GM19397 (cell line): ENCODE results near the gene PLS1.

ENCODE experiments used
- ATAC-seq: cut with Tn5 transposase; IDR thresholded peaks from one replicate; pipeline ENCODE4 v1.9.1; 2021; ENCODE audit warnings: mild to moderate bottlenecking, moderate library complexity; ENCODE audit not compliant: unreplicated experiment

PLS1 gene

DNA sequence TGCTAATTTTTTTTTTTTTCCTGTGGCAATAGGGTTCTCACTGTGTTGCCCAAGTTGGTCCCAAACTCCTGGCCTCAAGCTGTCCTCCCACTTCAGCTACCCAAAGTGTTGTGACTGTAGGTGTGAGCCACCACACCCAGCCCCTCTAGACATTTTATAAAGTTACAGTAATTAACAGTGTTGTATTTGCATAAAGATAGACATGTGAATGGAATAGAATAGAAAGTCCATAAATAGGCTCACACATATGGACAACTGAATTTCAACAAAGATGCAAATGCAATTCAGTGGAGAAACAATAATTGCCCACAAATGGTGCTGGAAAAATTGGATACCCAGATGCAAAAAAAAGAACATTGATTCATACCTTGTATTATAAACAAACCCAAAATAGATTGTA is 39.9 kb downstream of the PLS1 start:
- no peak for ATAC-seq

DNA sequence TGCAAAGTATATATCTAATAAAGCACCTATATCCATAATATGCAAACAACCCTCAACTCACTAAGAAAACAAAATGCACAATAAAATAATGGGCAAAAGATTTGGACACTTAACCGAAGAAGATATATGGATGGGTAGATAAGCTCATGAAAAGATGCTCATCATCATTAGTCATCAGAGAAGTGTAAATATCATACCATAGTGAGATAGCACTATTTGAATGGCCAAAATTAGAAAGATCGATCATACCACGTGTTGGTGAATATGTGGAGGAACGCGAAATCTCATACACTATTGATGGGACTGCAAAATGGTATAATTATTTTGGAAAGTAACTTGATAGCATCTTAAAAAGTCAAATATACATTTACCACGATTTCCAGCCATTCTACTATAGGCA is 40.5 kb downstream of the PLS1 start:
- no peak for ATAC-seq

DNA sequence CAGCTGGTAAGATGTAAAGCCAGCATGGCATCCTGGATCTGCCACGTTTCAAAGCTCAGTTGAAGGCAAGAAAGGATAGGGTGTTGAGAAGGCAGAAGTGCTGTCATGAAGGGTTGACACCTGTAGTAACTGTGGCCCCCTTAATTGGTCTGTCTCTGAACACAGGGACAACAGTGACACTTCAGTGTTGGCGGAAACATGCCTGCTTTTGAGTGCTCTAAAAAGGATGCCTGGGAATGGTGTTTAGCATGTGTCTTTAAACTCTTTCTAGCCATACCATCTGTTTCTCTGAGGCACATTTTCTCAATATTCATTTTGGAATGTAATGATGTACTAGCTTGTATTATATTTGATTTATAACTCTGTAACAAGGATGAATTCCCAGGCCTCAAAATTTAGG is 42.1 kb downstream of the PLS1 start:
- no peak for ATAC-seq

DNA sequence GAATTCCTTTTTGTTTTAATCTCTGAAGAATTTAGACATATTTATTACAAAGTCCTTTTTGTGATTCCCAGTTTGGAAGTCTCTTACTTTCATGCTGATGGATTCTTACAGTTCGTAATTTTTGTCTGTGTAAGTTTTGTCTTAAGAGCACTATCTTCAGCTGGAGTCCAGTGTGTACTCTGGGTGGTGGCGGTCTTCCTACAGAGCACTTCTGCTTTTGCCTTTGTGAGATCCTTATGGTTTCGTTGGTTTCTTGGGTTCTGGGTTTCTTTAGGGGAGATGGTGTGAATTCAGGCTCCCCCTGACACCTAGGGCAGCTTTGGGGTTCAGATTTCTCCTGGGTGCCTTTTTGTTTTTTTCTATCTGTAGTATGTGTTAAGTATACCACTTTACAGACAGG is 45.3 kb downstream of the PLS1 start:
- no peak for ATAC-seq

DNA sequence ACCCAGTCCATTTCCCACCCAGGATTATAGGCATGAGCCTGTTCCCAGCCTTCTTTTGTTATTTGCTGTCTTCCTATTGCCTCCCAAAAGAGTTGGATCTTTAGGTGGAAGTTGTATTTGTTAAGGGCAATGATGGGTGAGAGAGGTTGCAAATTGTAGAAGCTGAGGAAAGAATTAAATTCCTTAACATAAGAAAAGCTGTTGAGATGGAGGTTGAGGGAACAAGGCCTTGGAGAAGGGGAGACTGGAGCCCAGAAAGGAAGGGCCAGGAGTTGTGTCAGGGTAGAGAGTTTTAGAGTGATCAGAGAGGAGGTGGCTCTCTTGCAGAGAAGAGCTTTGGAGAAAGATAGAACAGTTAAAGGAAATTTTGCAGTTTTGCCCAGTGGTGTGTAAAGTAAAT is 46.8 kb downstream of the PLS1 start:
- no peak for ATAC-seq

DNA sequence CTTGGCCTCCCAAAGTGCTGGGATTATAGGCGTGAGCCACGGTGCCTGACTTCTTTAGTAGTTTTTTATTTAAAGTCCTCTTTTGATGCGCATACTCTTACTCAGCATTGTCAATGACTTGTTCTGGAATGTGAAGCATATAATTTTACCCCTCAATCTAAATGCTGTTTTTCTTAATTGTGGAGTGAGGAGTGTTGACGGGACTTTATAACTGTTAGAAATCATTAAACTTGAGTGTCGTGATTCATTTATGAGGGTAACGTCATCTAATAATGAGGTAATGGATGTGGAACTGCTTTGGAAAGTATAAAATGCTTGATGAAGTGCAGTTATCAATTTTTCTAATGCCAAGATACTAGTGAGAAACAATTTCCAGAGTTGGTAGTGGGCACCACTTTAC is 48.3 kb downstream of the PLS1 start:
- ATAC-seq: no peak

DNA sequence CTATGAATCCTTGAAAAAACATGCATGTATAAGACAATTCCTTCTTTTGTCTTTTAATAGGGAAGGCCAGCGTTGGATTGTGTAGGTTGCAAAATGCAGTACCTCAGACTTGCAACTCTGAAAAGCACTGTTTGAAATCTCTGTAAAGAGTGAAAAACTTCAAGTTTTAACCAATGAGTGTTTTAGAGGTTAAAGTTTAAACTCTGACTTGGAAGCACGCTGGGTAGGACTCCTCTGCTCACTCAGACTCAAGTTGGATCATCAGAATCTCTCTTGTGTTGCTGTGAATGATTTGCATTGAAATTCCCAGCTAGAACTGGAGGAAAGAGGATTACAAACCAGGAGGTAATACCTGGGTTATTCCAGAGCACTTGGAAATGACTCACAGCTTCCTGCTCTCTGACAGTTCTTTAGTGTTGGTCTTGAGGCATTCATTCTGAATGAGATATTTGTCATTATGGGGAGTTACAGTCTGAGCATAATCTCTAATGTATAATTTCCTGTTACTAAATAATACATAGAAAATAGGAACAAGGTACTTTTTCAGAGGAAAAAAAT is 49.1 kb downstream of the PLS1 start:
- ATAC-seq: no peak

DNA sequence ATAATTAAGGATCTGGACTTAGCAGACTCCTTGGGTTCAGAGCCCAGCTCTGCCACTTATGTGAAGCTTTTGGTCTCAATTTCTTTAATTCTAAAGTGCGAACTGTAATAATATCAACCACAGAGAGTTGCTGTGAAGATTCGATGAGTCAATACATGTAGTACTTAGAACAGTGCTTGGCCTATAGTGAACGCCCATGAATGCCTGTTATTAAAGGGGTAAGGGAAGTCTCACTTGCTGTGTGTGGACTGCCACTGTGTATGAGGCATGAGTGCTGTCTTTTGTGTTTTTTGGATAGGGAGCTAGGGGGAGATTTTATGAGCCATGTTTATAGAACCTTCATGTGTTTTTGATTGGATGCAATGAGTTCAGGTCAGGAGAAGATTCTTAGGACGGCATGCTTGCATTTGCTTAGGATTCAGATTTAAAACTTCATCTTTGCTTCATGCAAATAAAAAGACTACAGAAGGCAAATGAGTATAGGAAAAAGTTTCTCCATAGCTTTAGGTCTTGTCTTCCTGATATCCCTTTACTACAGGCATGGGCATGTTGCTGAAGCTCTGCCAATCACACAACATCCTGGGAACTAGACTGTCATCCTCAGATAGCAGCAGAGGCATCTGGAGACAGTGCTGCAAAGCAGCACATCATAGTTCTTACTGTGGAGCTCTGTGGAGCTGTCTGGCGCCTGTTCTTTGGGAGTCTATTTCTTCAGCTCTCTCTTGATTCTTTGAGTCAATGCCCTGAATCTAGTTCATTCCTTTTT is 50.0 kb downstream of the PLS1 start:
- ATAC-seq: no peak

DNA sequence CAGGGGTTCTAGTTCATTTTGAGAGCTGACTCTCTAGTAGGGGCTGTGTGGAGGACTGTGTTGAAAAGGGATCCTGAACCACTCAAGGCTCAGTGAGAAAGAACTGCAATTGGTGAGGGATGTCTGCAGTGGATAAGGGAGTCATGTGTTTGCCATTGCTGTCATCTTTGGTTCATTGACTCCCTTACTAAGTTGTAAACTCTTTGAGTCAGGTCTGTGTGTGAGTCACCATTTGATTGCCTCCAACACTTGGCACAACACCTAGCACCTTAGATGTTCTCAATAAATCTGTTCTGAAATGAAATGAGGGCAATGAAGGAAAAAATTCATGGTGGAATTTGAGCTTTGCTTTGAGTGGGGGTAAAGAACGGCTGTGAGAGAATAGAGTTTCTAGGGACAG is 51.7 kb downstream of the PLS1 start:
- ATAC-seq: no peak

DNA sequence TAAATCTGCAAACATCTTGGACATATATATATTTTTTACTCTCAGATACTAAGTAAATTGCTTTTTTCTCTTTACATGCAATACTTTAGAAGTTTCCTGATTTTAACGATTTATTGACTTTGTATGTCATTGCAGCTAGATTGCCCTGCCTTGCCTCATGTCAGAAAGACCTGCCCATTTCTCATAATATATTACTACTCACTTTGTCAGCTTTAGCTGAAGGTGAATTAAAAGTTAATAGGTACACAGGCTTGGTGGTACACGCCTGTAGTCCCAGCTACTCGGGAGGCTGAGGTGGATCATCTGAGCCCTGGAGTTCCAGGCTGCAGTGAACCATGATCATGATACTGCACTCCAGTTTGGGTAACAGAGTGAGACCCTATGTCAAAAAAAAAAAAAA is 52.8 kb downstream of the PLS1 start:
- ATAC-seq: no peak

DNA sequence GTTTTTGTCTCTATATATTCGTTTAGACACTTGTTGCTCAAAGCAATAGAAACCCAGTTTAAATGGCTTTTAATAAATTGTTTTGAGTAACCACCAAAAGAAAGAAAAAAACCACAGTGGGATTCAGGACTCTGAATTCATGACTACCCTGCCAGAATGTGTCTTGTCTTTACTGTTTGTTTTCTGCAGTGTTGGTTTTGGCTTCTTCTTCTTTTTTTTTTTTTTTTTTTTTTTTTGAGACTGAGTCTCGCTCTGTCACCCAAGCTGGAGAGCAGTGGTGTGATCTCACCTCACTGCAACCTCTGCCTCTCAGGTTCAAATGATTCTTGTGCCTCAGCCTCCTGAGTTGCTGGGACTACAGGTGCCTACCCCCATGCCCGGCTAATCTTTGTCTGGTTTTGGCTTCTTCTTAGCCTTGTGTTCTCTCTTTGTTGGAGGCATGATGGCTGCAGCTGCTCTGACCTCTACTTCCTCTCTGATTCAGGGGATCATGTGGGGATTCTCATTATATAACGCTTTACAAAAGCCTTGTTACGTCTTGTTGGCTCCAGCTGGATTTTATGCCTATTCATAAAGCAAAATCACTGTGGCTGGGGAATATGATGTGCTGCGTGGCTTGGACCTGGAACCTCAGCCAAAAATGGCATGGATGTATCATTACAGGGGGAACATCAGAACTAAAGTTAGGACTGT is 54.0 kb downstream of the PLS1 start:
- ATAC-seq: no peak

DNA sequence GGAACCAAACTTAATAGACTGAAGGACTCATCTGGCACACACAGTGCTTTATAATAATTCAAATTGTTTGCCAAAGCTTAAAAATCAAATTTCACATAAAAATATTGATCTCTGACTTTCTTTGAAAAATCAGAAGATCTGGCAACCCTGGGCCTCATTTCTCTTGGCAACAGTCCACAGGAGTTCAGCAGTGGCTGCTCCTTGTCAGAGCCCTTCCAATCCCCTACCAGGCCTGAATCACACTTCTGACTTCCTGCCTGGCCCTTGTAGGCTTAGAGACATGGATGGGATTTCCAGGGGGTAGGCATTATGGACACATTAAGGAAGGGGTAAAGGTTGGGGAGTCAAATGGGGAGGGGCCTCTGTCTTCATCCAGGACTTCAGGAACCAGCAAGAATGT is 55.5 kb downstream of the PLS1 start:
- ATAC-seq: no peak

DNA sequence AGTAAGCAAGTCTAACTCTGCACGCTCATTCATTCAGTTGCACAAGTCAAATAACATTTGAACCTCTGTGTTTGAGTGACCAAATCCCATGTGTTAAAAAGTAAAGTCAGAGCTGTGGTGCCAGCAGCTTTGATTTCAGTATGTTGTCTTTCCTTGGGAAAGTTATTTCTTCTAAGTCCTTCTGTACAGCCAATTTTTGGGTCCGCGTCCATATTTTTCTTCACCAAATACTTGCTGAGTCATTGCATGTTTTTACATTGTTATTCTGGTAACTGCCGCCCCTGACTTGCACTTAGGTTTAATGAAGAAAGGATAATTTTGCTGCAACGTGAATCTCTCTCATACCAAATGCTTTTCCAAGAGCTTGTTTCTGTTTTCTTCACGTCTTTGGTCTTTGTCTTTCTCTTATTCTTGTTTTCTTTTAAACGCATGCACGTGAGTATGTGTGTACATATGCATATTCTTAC is 56.7 kb downstream of the PLS1 start:
- ATAC-seq: no peak

DNA sequence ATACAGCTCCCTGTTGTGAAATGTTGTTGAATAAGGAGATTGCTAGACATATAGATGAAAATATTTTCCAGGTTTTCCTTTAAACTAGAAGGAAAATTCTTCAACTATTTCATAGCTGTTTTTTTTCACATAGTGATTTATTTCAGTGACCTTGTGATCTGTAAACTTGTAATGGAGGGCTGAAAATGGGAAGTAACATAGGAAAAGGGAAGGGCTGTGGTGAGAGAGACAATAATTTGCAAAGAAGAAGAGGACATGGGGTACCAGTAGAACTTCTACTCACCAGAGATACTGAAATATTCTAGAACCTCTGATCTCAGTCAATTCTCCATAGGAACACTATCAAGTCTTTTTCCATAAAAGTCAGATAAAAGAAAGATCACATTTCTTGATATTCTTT is 60.4 kb downstream of the PLS1 start:
- no peak for ATAC-seq

DNA sequence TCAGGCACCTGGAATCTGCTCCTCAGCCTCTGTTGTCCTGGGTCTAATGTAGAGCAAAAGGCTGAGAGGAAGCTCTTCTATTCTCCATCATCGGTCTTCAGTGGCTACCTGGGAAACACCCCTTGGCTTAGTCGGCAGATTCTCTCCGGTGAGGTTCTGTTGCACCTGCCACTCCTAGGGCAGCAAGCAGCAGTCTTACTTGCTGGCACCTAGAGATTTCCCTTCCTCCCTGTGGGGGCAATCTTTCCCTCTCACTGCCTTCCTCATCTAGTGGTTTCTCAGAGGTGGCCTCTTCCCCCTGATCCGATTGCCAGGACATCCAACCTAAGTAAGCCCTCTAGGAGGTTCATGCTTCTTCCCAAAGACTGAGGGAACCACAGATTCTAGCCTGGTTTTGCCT is 60.8 kb downstream of the PLS1 start:
- no peak for ATAC-seq

DNA sequence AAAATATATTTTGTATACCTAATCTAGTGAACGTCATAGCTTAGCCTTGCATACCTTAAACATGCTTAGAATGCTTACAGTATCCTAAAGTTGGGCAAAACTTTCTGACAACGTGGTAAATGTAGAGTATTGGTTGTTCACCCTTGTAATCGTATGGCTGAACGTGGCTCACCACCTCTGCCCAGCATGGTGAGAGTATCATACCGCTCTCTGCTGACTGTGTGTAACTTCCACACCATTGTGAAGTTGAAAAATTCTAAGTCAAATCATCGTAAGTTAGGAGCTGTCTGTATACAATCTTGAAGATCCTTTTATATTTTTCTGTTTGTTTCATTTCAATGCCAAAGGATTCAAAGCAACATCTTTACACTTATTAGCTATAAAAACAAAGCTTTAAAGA is 64.2 kb downstream of the PLS1 start:
- no peak for ATAC-seq

DNA sequence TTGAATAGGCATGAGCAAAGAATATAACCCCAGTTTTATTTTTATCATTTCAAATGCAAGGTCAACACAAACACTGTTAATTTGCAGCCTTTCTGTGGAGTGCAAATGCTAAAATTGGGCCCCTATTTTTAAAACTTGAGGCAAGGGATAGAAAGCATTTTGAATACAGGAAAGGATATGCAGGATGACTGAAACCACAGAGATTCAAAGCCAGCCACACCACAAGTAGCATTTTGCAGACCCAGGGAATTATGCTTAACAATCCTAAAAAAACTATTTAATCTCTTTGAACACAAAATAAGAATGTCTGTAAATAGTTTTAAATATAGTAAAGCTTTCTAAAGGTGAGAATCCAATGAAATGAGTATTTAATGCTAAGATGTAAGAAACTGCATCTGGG is 64.7 kb downstream of the PLS1 start:
- ATAC-seq: no peak

DNA sequence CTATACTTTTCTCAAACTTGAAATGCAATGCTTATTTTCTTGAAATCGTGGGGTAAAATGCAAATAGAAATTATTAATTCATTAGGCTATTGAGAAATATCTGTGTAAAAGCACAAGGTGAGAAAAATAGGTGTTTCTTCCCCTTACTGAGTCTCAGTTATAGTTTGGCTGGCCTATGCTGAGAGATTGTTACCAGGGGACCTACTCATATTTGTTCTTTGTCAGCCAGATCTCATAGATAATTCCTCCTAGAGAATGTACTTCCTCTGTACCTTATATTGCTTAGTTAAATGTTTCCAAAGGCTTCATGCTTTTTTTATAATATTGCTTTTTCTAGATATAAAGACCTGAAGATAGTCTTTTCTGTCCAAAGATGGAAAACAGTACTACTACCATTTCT is 67.7 kb downstream of the PLS1 start:
- ATAC-seq: no peak

DNA sequence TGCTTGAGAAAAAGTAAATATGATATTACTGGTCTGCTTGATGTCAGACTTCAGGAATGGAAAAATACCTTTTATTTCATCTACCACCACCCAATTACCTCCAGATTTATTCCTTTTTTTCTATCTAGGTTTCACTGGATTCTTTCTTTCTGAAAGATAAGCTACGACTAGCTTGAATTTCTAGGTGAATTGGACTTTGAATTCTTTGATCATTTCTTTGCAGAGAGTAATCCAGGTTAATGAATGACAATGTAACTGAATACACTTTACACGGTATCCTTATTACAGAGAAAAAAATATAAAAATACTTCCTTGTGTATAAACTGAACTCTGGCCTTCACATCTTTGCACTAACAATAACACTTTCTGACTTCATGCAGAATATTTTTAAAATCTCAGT is 68.1 kb downstream of the PLS1 start:
- no peak for ATAC-seq

DNA sequence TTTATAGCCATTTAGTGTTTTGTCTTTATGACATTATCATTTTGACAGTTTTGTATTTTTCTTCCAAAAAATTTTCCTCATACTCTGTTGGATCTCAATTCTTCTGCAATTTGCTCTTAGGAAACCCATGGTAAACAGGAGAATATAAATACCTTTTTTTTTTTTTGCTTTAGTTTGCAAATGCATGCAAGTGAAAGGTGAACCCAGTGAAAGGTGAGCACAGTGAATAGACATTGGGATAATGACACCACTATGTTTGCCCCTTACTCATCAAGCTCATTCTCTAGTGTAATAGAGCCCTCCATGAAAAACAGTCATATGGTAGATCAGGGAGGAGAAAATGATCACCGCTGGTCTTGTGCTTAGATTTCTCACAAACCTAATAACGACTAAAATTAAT is 68.6 kb downstream of the PLS1 start:
- no peak for ATAC-seq

DNA sequence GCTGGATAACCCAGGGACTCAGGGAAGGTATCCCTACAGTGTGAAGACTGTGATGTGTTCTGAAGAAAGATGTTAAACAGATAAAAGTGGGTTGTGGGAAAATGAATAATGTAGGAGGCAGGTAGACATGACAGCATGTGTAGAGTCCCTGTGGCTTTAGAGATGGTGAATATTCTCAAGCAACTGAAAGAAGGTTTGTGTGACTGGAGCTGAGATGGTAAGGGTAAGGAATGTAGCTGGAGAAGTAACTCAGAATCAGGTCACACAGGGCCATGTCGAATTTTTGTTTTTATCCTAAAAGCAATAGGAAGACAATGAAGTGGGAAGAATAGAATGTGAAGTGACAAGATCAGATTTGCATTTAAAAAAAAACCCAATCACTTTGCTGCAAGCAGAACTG is 73.9 kb downstream of the PLS1 start:
- ATAC-seq: no peak

DNA sequence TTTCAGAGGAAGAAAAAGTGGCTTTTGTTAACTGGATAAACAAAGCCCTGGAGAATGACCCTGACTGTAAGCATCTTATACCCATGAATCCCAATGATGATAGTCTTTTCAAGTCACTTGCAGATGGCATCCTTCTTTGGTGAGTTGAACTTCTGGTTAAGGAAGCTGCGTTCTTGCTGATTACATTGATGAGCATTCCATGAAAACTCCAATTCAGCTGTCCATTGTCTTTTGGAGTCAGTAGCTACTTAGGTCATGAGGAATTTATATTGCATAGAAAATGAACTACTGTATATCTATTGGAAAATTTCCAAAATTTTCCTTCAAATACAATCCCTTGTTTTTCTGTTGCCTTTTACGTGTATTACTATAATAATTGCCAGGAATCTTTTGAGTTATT is 80.0 kb downstream of the PLS1 start:
- no peak for ATAC-seq
